Psoas muscle (tissue), 8 donors: ENCODE data around the gene RTN4RL2. TPM values are rescaled to one million over a fixed set of nuclear protein-coding genes. Genes with fewer than 3 reads are reported as not detected.

Source experiments
- ATAC-seq, 4 donors: fragments of 200-7000 bp; cut with Tn5 transposase; one replicate each; pipeline ENCODE4 v1.9.1; 2020; ENCODE audit warnings: moderate library complexity in 3 of 4, mild to moderate bottlenecking in 2 of 4
- DNase-seq, 2 donors: peaks; one replicate each; pipeline ENCODE4 v3.0.0-alpha.2; 2020
- H3K27ac ChIP-seq: fragments of 200-600 bp; one replicate; pipeline ENCODE4 v1.8.0; 2022
- H3K27me3 ChIP-seq, 3 donors: fragments of 200-600 bp in 1 of 3; one replicate each; pipeline versions ENCODE4 v1.6.1 to v1.8.0; 2013 to 2022; ENCODE audit warnings: low read length in 2 of 3, mild to moderate bottlenecking in 2 of 3, moderate library complexity in 1 of 3; ENCODE audit not compliant: insufficient read depth in 3 of 3
- H3K36me3 ChIP-seq, 2 donors: fragments of 200-600 bp in 1 of 2; one replicate each; pipeline versions ENCODE4 v1.6.1 to v1.8.0; 2013 to 2022; ENCODE audit warnings: low read depth in 1 of 2, mild to moderate bottlenecking in 1 of 2, moderate library complexity in 1 of 2; ENCODE audit not compliant: insufficient read depth in 1 of 2
- H3K4me1 ChIP-seq: fragments of 200-600 bp; one replicate; pipeline ENCODE4 v1.8.0; 2022
- H3K4me3 ChIP-seq: fragments of 200-600 bp; one replicate; pipeline ENCODE4 v1.8.0; 2022; ENCODE audit warnings: mild to moderate bottlenecking
- H3K9me3 ChIP-seq: fragments of 200-600 bp; one replicate; pipeline ENCODE4 v1.8.0; 2022
- CTCF ChIP-seq: fragments of 200-600 bp; IDR thresholded peaks from one replicate; pipeline ENCODE4 v1.8.0; 2022; ENCODE audit warnings: antibody characterized with exemption
- WGBS, 3 donors: extraction: QIAGEN DNeasy Blood & Tissue Kit; methylation state at CpG; one replicate each; pipeline versions ENCODE4 v1.1.6 to v1.1.7; 2013; 5-methylcytosine and 5-hydroxymethylcytosine counted together
- intact Hi-C, 2 donors: fragments of 100-400 bp; cut with DNase I; formaldehyde crosslinking; loops; one replicate each; pipeline versions ENCODE4 v1.11.0 to v1.14.2; 2022
- polyA plus RNA-seq, 3 donors: library from polyadenylated mRNA; stranded (reverse); fragments of 200-250 nt; gene quantifications; one replicate each; pipeline ENCODE4 v1.2.3, GENCODE V29; 2013
- total RNA-seq, 4 donors: library from RNA; stranded (reverse); fragmentation: NEBNext Ultra II Directional in 2 of 4; extraction: Animal tissue kit (Norgen Biotek cat#: 25700) in 2 of 4; gene quantifications; one replicate each; pipeline versions ENCODE4 v1.2.1 to v1.2.4, GENCODE V29; 2021 to 2023
- donor health status: healthy with polysubstance abuse.
- donor health status: DM: no; HTN: no; CAD: no; lungs with moderate emphysema.
- donor health status: Bipolar disorder and iron deficiency.
- donor health status: healthy.
- donor health status: DM: yes; HTN: yes; CAD: no.
- donor health status: DM: no; HTN: no; CAD: no.
- donor health status: DM: no; HTN: no; CAD: no.
- donor health status: DM: yes; HTN: yes; CAD: no.

RTN4RL2 gene
- total and polyA plus RNA-seq, 7 donors: 0.44 to 1.1 (median 0.77) TPM

DNA sequence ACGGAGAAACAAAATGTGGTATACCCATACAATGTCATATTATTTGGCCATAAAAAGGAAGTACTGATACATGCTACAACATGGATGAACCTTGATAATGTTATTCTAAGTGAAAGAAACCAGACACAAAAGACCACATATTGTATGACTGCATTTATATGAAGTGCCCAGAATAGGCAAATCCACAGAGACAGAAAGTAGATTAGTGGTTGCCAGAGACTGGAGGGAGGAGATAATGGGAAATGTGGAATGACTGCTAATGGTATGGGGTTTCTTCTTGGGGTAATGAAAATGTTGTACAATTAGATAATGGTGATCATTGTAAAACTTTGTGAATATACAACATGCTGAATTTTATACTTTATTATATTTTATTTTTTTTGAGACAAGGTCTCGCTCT, 60.8 kb downstream of the RTN4RL2 start:
- intact Hi-C loops: no loop called here
- Histone ChIP-seq H3K4me3 (no peak overlapping the region), H3K27ac (no peak overlapping the region), H3K9me3 (no peaks in the 10 kb centered on the region), H3K27me3 (no peaks in the 10 kb centered on the region), H3K36me3 (peaks cover 0 to 6% of the 10 kb centered on the region in 2 donors), H3K4me1 (peaks cover under 1% of the 10 kb centered on the region)
- no peak for TF ChIP-seq CTCF
- WGBS, 3 donors: 93 to 94% (median 93%) methylated on average over 2 of the region's 2 CpGs
- DNase-seq (no peak), ATAC-seq (no peak)

DNA sequence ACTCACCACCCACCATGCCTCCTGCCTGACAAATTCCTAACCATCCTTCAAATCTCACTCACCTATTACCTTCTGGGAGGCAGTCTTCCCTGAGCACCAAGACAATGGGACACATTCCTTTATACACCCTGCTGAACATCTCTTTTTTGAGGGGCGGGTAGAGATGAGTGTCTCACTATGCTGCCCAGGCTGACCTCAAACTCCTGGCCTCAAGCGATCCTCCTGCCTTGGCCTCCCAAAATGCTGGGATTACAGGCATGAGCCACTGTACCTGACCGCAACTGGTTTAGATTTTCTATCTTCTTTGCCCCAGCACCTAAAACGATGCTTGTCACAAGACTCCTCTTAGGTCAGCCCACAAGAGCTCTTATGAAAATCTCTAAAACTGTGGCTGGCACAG, 63.1 kb downstream of the RTN4RL2 start:
- no peak overlapping the region for H3K4me3 ChIP-seq
- H3K27ac ChIP-seq: no peak overlapping the region
- intact Hi-C loops: no loop called here
- no peak for TF ChIP-seq CTCF
- no peaks in the 10 kb centered on the region for H3K4me1 ChIP-seq
- no peaks in the 10 kb centered on the region for H3K27me3 ChIP-seq
- WGBS, 3 donors: 88 to 93% (median 89%) methylated on average over 4 of the region's 4 CpGs
- H3K9me3 ChIP-seq: no peaks in the 10 kb centered on the region
- no peak for ATAC-seq
- H3K36me3 ChIP-seq: peaks cover 0 to 17% of the 10 kb centered on the region in 2 donors
- no peak for DNase-seq

Other genes starting within 250 kb of the RTN4RL2 start
- gene APLNR, start 223.3 kb upstream of the RTN4RL2 start, total RNA-seq: 10 to 100 TPM in 1 of 4 donors, 1 to 10 TPM in 3; 3.5 to 17.0 (median 4.4) TPM
- gene APLNR, start 223.3 kb upstream of the RTN4RL2 start, polyA plus RNA-seq: 1 to 10 TPM in 2 of 3 donors, under 1 TPM in 1; 0.75 to 3.3 (median 2.6) TPM
- gene TNKS1BP1, start 135.6 kb upstream of the RTN4RL2 start, total RNA-seq: 100 to 1,000 TPM in 2 of 4 donors, 10 to 100 TPM in 2; 63.9 to 288 (median 129) TPM
- gene TNKS1BP1, start 135.6 kb upstream of the RTN4RL2 start, polyA plus RNA-seq: 100 to 1,000 TPM in 1 of 3 donors, 10 to 100 TPM in 2; 76.9 to 121 (median 79.9) TPM
- gene SSRP1, start 124.6 kb upstream of the RTN4RL2 start, total RNA-seq: 10 to 100 TPM; 69.0 to 94.0 (median 82.4) TPM
- 100 to 1,000 TPM; 101 to 138 (median 125) TPM for gene SSRP1, start 124.6 kb upstream of the RTN4RL2 start, polyA plus RNA-seq
- gene P2RX3, start 122.2 kb upstream of the RTN4RL2 start, total RNA-seq: under 1 TPM; 0.40 to 0.90 (median 0.43) TPM
- under 1 TPM; 0.21 to 0.60 (median 0.30) TPM for gene P2RX3, start 122.2 kb upstream of the RTN4RL2 start, polyA plus RNA-seq
- not detected for gene PRG3, start 79.4 kb upstream of the RTN4RL2 start, total RNA-seq
- not detected for gene PRG3, start 79.4 kb upstream of the RTN4RL2 start, polyA plus RNA-seq
- gene PRG2, start 69.9 kb upstream of the RTN4RL2 start, total RNA-seq: under 1 TPM in 1 of 4 donors, not detected in 3; 0.25 TPM
- not detected for gene PRG2, start 69.9 kb upstream of the RTN4RL2 start, polyA plus RNA-seq
- gene SLC43A3, start 33.4 kb upstream of the RTN4RL2 start, total RNA-seq: 10 to 100 TPM; 10.6 to 18.8 (median 16.0) TPM
- 10 to 100 TPM in 1 of 3 donors, 1 to 10 TPM in 2; 5.8 to 14.7 (median 6.4) TPM for gene SLC43A3, start 33.4 kb upstream of the RTN4RL2 start, polyA plus RNA-seq
- gene SLC43A1, start 55.2 kb downstream of the RTN4RL2 start, total RNA-seq: 10 to 100 TPM in 1 of 4 donors, 1 to 10 TPM in 3; 4.1 to 15.3 (median 7.1) TPM
- gene SLC43A1, start 55.2 kb downstream of the RTN4RL2 start, polyA plus RNA-seq: 10 to 100 TPM in 1 of 3 donors, 1 to 10 TPM in 2; 3.5 to 13.7 (median 7.5) TPM
- 10 to 100 TPM; 55.0 to 90.0 (median 73.0) TPM for gene TIMM10, start 70.2 kb downstream of the RTN4RL2 start, total RNA-seq
- gene TIMM10, start 70.2 kb downstream of the RTN4RL2 start, polyA plus RNA-seq: 100 to 1,000 TPM in 2 of 3 donors, 10 to 100 TPM in 1; 97.7 to 149 (median 112) TPM
- gene SMTNL1, start 77.1 kb downstream of the RTN4RL2 start, total RNA-seq: 100 to 1,000 TPM in 1 of 4 donors, 10 to 100 TPM in 2, 1 to 10 TPM in 1; 7.6 to 118 (median 36.9) TPM
- gene SMTNL1, start 77.1 kb downstream of the RTN4RL2 start, polyA plus RNA-seq: 10 to 100 TPM in 2 of 3 donors, 1 to 10 TPM in 1; 6.7 to 19.7 (median 14.9) TPM
- gene UBE2L6, start 107.1 kb downstream of the RTN4RL2 start, total RNA-seq: 10 to 100 TPM in 3 of 4 donors, 1 to 10 TPM in 1; 6.8 to 24.7 (median 12.3) TPM
- 1 to 10 TPM; 5.3 to 9.9 (median 9.1) TPM for gene UBE2L6, start 107.1 kb downstream of the RTN4RL2 start, polyA plus RNA-seq
- 10 to 100 TPM; 65.1 to 97.3 (median 71.2) TPM for gene SERPING1, start 137.2 kb downstream of the RTN4RL2 start, total RNA-seq
- gene SERPING1, start 137.2 kb downstream of the RTN4RL2 start, polyA plus RNA-seq: 10 to 100 TPM; 42.6 to 77.2 (median 62.3) TPM
- gene YPEL4, start 189.4 kb downstream of the RTN4RL2 start, total RNA-seq: under 1 TPM in 3 of 4 donors, not detected in 1; 0.21 to 0.90 (median 0.59) TPM
- under 1 TPM; 0.08 to 0.18 (median 0.11) TPM for gene YPEL4, start 189.4 kb downstream of the RTN4RL2 start, polyA plus RNA-seq
- gene CLP1, start 197.2 kb downstream of the RTN4RL2 start, total RNA-seq: 10 to 100 TPM in 2 of 4 donors, 1 to 10 TPM in 2; 6.8 to 11.6 (median 9.2) TPM
- gene CLP1, start 197.2 kb downstream of the RTN4RL2 start, polyA plus RNA-seq: 10 to 100 TPM in 2 of 3 donors, 1 to 10 TPM in 1; 9.6 to 16.9 (median 14.3) TPM
- 10 to 100 TPM; 35.2 to 63.5 (median 53.3) TPM for gene ZDHHC5, start 207.6 kb downstream of the RTN4RL2 start, total RNA-seq
- gene ZDHHC5, start 207.6 kb downstream of the RTN4RL2 start, polyA plus RNA-seq: 10 to 100 TPM; 32.4 to 63.6 (median 58.0) TPM